ENCODE measurements around the gene SPEN. TPM values are rescaled to one million over a fixed set of nuclear protein-coding genes. Genes with fewer than 3 reads are reported as not detected.
A peak's percentile ranks its signal among the peaks of the same experiment; 100 is the strongest.
"Not testable (repeated sequence)": the region's sequence is repeated elsewhere in the genome, so short reads cannot be mapped to it uniquely, and the experiment has no call there.

Gene SPEN
- total and polyA plus RNA-seq, 11 donors = 11.0 to 41.5 (median 21.8) TPM

- H3K4me1 ChIP-seq = peaks cover 0 to 29% (median 12%) of the 10 kb centered on the region in 12 donors
- peak overlapping the region in 5 of 12 donors; percentile 75 to 91 (median 83) for H3K27ac ChIP-seq
- H3K27me3 ChIP-seq = no peaks in the 10 kb centered on the region
- intact Hi-C loops (cut with DNase I) = loop anchor here in 2 of 10 donors (5.0 to 10.0 kb wide), 2 partner anchors 140 to 173 kb away; no protein-coding TSS in a partner anchor
- ATAC-seq = no peak
- no peak for TF ChIP-seq CTCF (IDR thresholded peaks at IDR 0.05)
- TF ChIP-seq POLR2A (IDR thresholded peaks at IDR 0.05) = no peak
- DNase-seq = no peak
- H3K9me3 ChIP-seq = peaks cover 0 to 4% (median 0%) of the 10 kb centered on the region in 12 donors
- peaks cover 0 to 34% (median 21%) of the 10 kb centered on the region in 9 donors for H3K36me3 ChIP-seq
- peak overlapping the region; percentile 73 to 98 (median 79) for H3K4me3 ChIP-seq
- WGBS, 4 donors = 32 to 44% (median 39%) methylated on average over 9 of the region's 9 CpGs
These were observed 127.3 kb downstream of the SPEN start for GRCh38 chr1:15974855-15975254.

- Histone ChIP-seq H3K27me3 (no peaks in the 10 kb centered on the region), H3K4me1 (peaks cover 0 to 29% (median 12%) of the 10 kb centered on the region in 12 donors), H3K27ac (peak overlapping the region in 11 of 12 donors; percentile 67 to 91 (median 82)), H3K36me3 (peaks cover 0 to 29% (median 17%) of the 10 kb centered on the region in 9 donors), H3K9me3 (peaks cover 0 to 4% (median 0%) of the 10 kb centered on the region in 12 donors), H3K4me3 (peak overlapping the region; percentile 73 to 98 (median 79))
- ATAC-seq = peak in 3 of 4 donors; percentile 62 to 90 (median 89)
- peak; percentile 58 to 78 (median 71) for DNase-seq
- intact Hi-C loops (cut with DNase I) = loop anchor here in 2 of 10 donors (5.0 to 10.0 kb wide), 2 partner anchors 141 to 173 kb away; no protein-coding TSS in a partner anchor
- WGBS, 4 donors = 0 to 1% (median 1%) methylated on average over 24 to 47 of the region's 47 CpGs
- peak in 6 of 12 donors; percentile 5 to 45 (median 29) for TF ChIP-seq CTCF (IDR thresholded peaks at IDR 0.05)
- no peak for TF ChIP-seq POLR2A (IDR thresholded peaks at IDR 0.05)
These were observed 127.9 kb downstream of the SPEN start for GRCh38 chr1:15975358-15975804.

- H3K27ac ChIP-seq = peak within 1 kb of the TSS in 11 of 12 donors; percentile 67 to 91 (median 82)
- peaks cover 0 to 24% (median 15%) of the 10 kb centered on the region in 9 donors for H3K36me3 ChIP-seq
- ATAC-seq (peak; percentile 98 to 99 (median 99)), DNase-seq (peak; percentile 93 to 97 (median 96))
- no peaks in the 10 kb centered on the region for H3K27me3 ChIP-seq
- WGBS, 4 donors = 8 to 11% (median 9%) methylated on average over 36 to 47 of the region's 47 CpGs
- peak within 1 kb of the TSS; percentile 73 to 98 (median 79) for H3K4me3 ChIP-seq
- intact Hi-C loops (cut with DNase I) = loop anchor here in 2 of 10 donors (5.0 to 10.0 kb wide), 2 partner anchors 141 to 174 kb away; no protein-coding TSS in a partner anchor
- peaks cover 0 to 29% (median 12%) of the 10 kb centered on the region in 12 donors for H3K4me1 ChIP-seq
- TF ChIP-seq CTCF (IDR thresholded peaks at IDR 0.05) (peak in 1 of 12 donors; percentile 5), POLR2A (IDR thresholded peaks at IDR 0.05) (peak in 1 of 2 donors; percentile 65)
- H3K9me3 ChIP-seq = peaks cover 0 to 4% (median 0%) of the 10 kb centered on the region in 12 donors
These were observed 128.5 kb downstream of the SPEN start, which contains the start of gene ZBTB17 for GRCh38 chr1:15975805-15976680. ZBTB17 (minus strand) TSS chr1:15976101; CDS start chr1:15948495, 27,606 bp downstream.

- H3K27ac ChIP-seq, H3K4me3 ChIP-seq, ATAC-seq, H3K9me3 ChIP-seq, H3K36me3 ChIP-seq, DNase-seq, H3K27me3 ChIP-seq: not testable (repeated sequence)
- WGBS, 4 donors = 89 to 95% (median 93%) methylated on average over 4 of the region's 4 CpGs
- intact Hi-C loops (cut with DNase I) = loop anchor here in 2 of 10 donors (5.0 to 10.0 kb wide), 2 partner anchors 143 to 176 kb away; no protein-coding TSS in a partner anchor
- H3K4me1 ChIP-seq = peaks cover 0 to 29% (median 12%) of the 10 kb centered on the region in 12 donors
These were observed 130.4 kb downstream of the SPEN start for GRCh38 chr1:15977947-15978346.
